CD4-positive, alpha-beta memory T cell (primary cell): Measurements from ENCODE around the gene ANKRD52. TPM values are rescaled to one million over a fixed set of nuclear protein-coding genes. Genes with fewer than 3 reads are reported as not detected.
"Not testable (repeated sequence)": the region's sequence is repeated elsewhere in the genome, so short reads cannot be mapped to it uniquely, and the experiment has no call there.

Experiments used
- CTCF ChIA-PET: fragments of 350-600 bp; sonication (Branson Sonifier 250); formaldehyde crosslinking; loops from one replicate; lab custom pipeline; 2021; ENCODE audit warnings: inconsistent platforms; ENCODE audit not compliant: partially characterized antibody; lab: Charles Lee
- POLR2A ChIA-PET: fragments of 350-600 bp; sonication (Branson Sonifier 250); formaldehyde crosslinking; loops from one replicate; lab custom pipeline; 2021; ENCODE audit not compliant: partially characterized antibody; lab: Charles Lee
- DNase-seq, 5 donors: peaks; one replicate each; pipeline versions ENCODE4 v3.0.0 to v3.0.0-alpha.2; 2020 to 2022; ENCODE audit warnings: mixed read lengths in 1 of 5
- H3K27ac ChIP-seq: one replicate; pipeline ENCODE4 v1.7.0; 2013; ENCODE audit warnings: low read depth, low read length
- H3K27me3 ChIP-seq: 2 replicates; pipeline ENCODE4 v1.7.0; 2013; ENCODE audit warnings: mild to moderate bottlenecking, low read length, moderate library complexity; ENCODE audit not compliant: insufficient read depth
- H3K36me3 ChIP-seq: 2 replicates; pipeline ENCODE4 v1.7.0; 2013; ENCODE audit warnings: mild to moderate bottlenecking, low read length, moderate library complexity; ENCODE audit not compliant: insufficient read depth
- H3K4me1 ChIP-seq: 2 replicates; pipeline ENCODE4 v1.7.0; 2013; ENCODE audit warnings: mild to moderate bottlenecking, low read length, moderate library complexity; ENCODE audit not compliant: insufficient read depth
- H3K4me3 ChIP-seq, 2 donors: one replicate each; pipeline ENCODE4 v1.7.0; 2013; ENCODE audit warnings: low read length in 2 of 2, mild to moderate bottlenecking in 1 of 2
- H3K9me3 ChIP-seq, 2 donors: one replicate each; pipeline ENCODE4 v1.7.0; 2013; ENCODE audit warnings: low read length in 2 of 2, control low read depth in 1 of 2; ENCODE audit not compliant: control insufficient read depth in 1 of 2
- H3K27ac Mint-ChIP-seq, 7 donors: one replicate each; pipeline ENCODE4 v1.8.0; 2020 to 2021; ENCODE audit warnings: mixed read lengths in 7 of 7, mild to moderate bottlenecking in 6 of 7, inconsistent platforms in 3 of 7, moderate library complexity in 3 of 7
- H3K27me3 Mint-ChIP-seq, 2 donors: one replicate each; pipeline ENCODE4 v1.8.0; 2020 to 2021; ENCODE audit warnings: mixed read lengths in 2 of 2
- H3K36me3 Mint-ChIP-seq, 2 donors: one replicate each; pipeline ENCODE4 v1.8.0; 2020 to 2021; ENCODE audit warnings: mixed read lengths in 2 of 2, inconsistent platforms in 1 of 2, mild to moderate bottlenecking in 1 of 2
- H3K4me1 Mint-ChIP-seq, 4 donors: one replicate each; pipeline ENCODE4 v1.8.0; 2020 to 2021; ENCODE audit warnings: mixed read lengths in 4 of 4, mild to moderate bottlenecking in 1 of 4
- H3K4me3 Mint-ChIP-seq, 8 donors: one replicate each; pipeline ENCODE4 v1.8.0; 2020 to 2021; ENCODE audit warnings: mixed read lengths in 8 of 8, mild to moderate bottlenecking in 7 of 8, moderate library complexity in 6 of 8, inconsistent platforms in 3 of 8
- H3K9me3 Mint-ChIP-seq, 8 donors: one replicate each; pipeline ENCODE4 v1.8.0; 2020 to 2021; ENCODE audit warnings: mixed read lengths in 8 of 8, mild to moderate bottlenecking in 5 of 8, inconsistent platforms in 3 of 8, moderate library complexity in 1 of 8
- intact Hi-C: fragments of 100-400 bp; cut with micrococcal nuclease; formaldehyde crosslinking; loops from one replicate; pipeline ENCODE4 v1.15.1; 2023
- polyA plus RNA-seq, 2 donors: library from polyadenylated mRNA; unstranded; fragments of 300-500 nt; fragmentation: Illumina TruSeq; gene quantifications; one replicate each; pipeline ENCODE4 v1.2.3, GENCODE V29; 2021
- total RNA-seq, 2 experiments: library from RNA; stranded (reverse); gene quantifications; one replicate each; pipeline ENCODE4 v1.2.3, GENCODE V29; 2021

Gene ANKRD52
- total and polyA plus RNA-seq, 4 experiments from 2014 or later = 3.4 to 44.5 (median 34.6) TPM

DNA sequence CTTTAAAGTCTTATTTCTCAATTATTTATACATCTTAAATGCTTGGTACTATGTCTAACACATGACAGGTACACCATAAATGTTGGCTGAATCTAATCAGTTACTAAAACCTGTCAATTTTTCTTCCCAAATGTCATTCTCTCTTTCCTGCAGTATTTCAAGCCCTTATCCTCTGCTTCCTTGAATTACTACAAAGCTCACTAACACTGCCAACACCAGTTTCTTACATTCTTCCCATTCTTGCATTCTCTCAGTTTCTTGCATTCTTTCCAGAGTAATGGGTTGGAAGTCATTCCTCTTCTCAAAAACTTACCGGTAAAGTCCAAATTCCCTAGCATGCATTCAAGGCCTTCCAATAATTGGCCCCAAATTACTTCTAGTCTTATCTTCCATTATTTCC is 59.3 kb downstream of the ANKRD52 start:
- intact Hi-C loops = no loop called here
- Mint-ChIP-seq H3K27ac (peak overlapping the region in 3 of 7 donors; percentile 14 to 70 (median 22)), H3K4me3 (no peak overlapping the region), H3K36me3 (no peaks in the 10 kb centered on the region), H3K4me1 (peaks cover 0 to 6% (median under 1%) of the 10 kb centered on the region in 4 donors), H3K9me3 (no peaks in the 10 kb centered on the region), H3K27me3 (no peaks in the 10 kb centered on the region)
- Histone ChIP-seq H3K4me3 (no peak overlapping the region), H3K9me3 (no peaks in the 10 kb centered on the region), H3K4me1 (no peaks in the 10 kb centered on the region), H3K27me3 (no peaks in the 10 kb centered on the region), H3K27ac (no peak overlapping the region), H3K36me3 (no peaks in the 10 kb centered on the region)
- CTCF ChIA-PET = no interaction called here
- no peak for DNase-seq
- POLR2A ChIA-PET = interaction anchor here (0.9 to 1.4 kb wide), 2 partner anchors 9 to 80 kb away, joined by 3 to 6 read pairs; partner anchors contain the start of genes SMARCC2 and ZC3H10

GRCh38 chr12:56197921-56198635 is 60.1 kb downstream of the ANKRD52 start:
- Mint-ChIP-seq H3K9me3 (no peaks in the 10 kb centered on the region), H3K27me3 (no peaks in the 10 kb centered on the region), H3K4me1 (peaks cover 4 to 8% (median 6%) of the 10 kb centered on the region in 4 donors), H3K36me3 (no peaks in the 10 kb centered on the region), H3K4me3 (no peak overlapping the region), H3K27ac (peak overlapping the region in 2 of 7 donors; percentile 70 to 77)
- Histone ChIP-seq H3K4me1 (no peaks in the 10 kb centered on the region), H3K27me3 (no peaks in the 10 kb centered on the region), H3K36me3 (no peaks in the 10 kb centered on the region), H3K27ac (no peak overlapping the region), H3K9me3 (no peaks in the 10 kb centered on the region), H3K4me3 (no peak overlapping the region)
- no peak for DNase-seq
- ChIA-PET POLR2A (interaction anchor here (0.9 to 1.4 kb wide), 3 partner anchors 8 to 80 kb away, joined by 3 to 6 read pairs (median 4); partner anchors contain the start of genes RNF41, SMARCC2 and ZC3H10), CTCF (interaction anchor here (0.6 to 1.3 kb wide), 2 partner anchors 24 to 194 kb away, joined by 3 read pairs; no protein-coding TSS in a partner anchor)
- intact Hi-C loops = no loop called here

DNA sequence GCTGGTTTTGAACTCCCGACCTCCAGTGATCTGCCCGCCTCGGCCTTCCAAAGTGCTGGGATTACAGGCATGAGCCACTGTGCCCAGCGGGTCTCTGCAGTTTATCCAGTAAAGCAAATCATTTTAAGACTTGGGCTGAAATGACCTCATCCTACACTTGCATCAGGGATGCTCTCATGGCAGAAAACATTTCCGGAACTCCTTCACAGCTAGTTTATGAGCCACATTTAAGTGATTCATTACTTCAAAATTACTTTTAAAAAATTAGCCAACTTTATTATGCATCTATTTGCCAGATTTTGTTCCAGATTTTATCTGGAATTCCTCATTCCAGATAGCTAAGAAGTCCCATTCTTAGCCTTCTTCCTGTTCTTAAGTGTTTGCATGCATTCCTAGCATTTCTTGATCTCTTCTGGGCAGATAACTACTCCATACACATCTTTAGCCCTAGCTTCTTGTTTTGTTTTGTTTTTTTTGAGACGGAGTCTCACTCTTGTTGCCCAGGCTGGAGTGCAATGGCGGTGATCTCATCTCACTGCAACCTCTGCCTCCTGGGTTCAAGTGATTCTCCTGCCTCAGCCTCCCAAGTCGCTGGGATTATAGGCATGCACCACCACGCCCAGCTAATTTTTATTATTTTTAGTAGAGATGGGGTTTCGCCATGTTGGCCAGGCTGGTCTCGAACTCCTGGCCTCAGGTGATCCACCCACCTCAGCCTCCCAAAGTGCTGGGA is 61.2 kb downstream of the ANKRD52 start:
- H3K4me3 ChIP-seq, H3K27ac Mint-ChIP-seq, H3K4me3 Mint-ChIP-seq, intact Hi-C loops, H3K27ac ChIP-seq, H3K27me3 ChIP-seq, H3K36me3 ChIP-seq, H3K27me3 Mint-ChIP-seq, H3K9me3 ChIP-seq, H3K9me3 Mint-ChIP-seq, H3K36me3 Mint-ChIP-seq, H3K4me1 ChIP-seq, DNase-seq: not testable (repeated sequence)
- ChIA-PET POLR2A (interaction anchor here (1.0 to 1.3 kb wide), 3 partner anchors 25 to 61 kb away, joined by 3 to 4 read pairs (median 3); partner anchors contain the start of genes ANKRD52 and RNF41), CTCF (interaction anchor here (0.6 to 1.3 kb wide), 3 partner anchors 11 to 135 kb away, joined by 3 read pairs; no protein-coding TSS in a partner anchor)
- H3K4me1 Mint-ChIP-seq = peaks cover 8 to 12% (median 11%) of the 10 kb centered on the region in 4 donors

- Histone ChIP-seq H3K27ac (no peak overlapping the region), H3K36me3 (no peaks in the 10 kb centered on the region), H3K4me3 (no peak overlapping the region), H3K27me3 (no peaks in the 10 kb centered on the region), H3K9me3 (no peaks in the 10 kb centered on the region), H3K4me1 (peaks cover 9% of the 10 kb centered on the region)
- POLR2A ChIA-PET = interaction anchor here (4.9 to 6.2 kb wide), 3 partner anchors 29 to 74 kb away, joined by 94 to 245 read pairs (median 218); partner anchors contain the start of genes ESYT1, RNF41, RPL41 and ZC3H10
- peak; percentile 71 to 80 (median 77) for DNase-seq
- Mint-ChIP-seq H3K4me1 (peaks cover 16 to 38% (median 26%) of the 10 kb centered on the region in 4 donors), H3K4me3 (peak overlapping the region in 5 of 8 donors; percentile 8 to 83 (median 20)), H3K27me3 (peaks cover 0 to 2% of the 10 kb centered on the region in 2 donors), H3K9me3 (peaks cover 0 to 3% (median 0%) of the 10 kb centered on the region in 8 donors), H3K36me3 (peaks cover 0 to 20% of the 10 kb centered on the region in 2 donors), H3K27ac (peak overlapping the region; percentile 42 to 89 (median 60))
- CTCF ChIA-PET = interaction anchor here (0.6 to 6.4 kb wide), 9 partner anchors 9 to 271 kb away, joined by 3 to 264 read pairs (median 8); partner anchors contain the start of genes ESYT1, MYL6B, RNF41 and RPL41
- intact Hi-C loops = loop anchor here (1.0 kb wide), 4 partner anchors 31 to 271 kb away; partner anchors contain the start of genes ANKRD52, CS and NABP2
Measured at GRCh38 chr12:56193025-56193578, 65.1 kb downstream of the ANKRD52 start.

- Histone ChIP-seq H3K27me3 (no peaks in the 10 kb centered on the region), H3K36me3 (no peaks in the 10 kb centered on the region), H3K9me3 (no peaks in the 10 kb centered on the region), H3K4me1 (peaks cover 14% of the 10 kb centered on the region), H3K4me3 (no peak overlapping the region), H3K27ac (no peak overlapping the region)
- POLR2A ChIA-PET = interaction anchor here (4.9 to 6.2 kb wide), 3 partner anchors 29 to 74 kb away, joined by 94 to 245 read pairs (median 218); partner anchors contain the start of genes ESYT1, RNF41, RPL41 and ZC3H10
- peaks cover 22 to 43% (median 32%) of the 10 kb centered on the region in 4 donors for H3K4me1 Mint-ChIP-seq
- H3K27me3 Mint-ChIP-seq = peaks cover 0 to 2% of the 10 kb centered on the region in 2 donors
- peak overlapping the region in 6 of 7 donors; percentile 42 to 89 (median 57) for H3K27ac Mint-ChIP-seq
- peak overlapping the region in 5 of 8 donors; percentile 8 to 83 (median 67) for H3K4me3 Mint-ChIP-seq
- no peak for DNase-seq
- H3K9me3 Mint-ChIP-seq = peaks cover 0 to 3% (median 0%) of the 10 kb centered on the region in 8 donors
- CTCF ChIA-PET = interaction anchor here (0.6 to 6.4 kb wide), 11 partner anchors 9 to 271 kb away, joined by 3 to 264 read pairs (median 4); partner anchors contain the start of genes ESYT1, MYL6B, RNF41 and RPL41
- intact Hi-C loops = no loop called here
- peaks cover 0 to 25% of the 10 kb centered on the region in 2 donors for H3K36me3 Mint-ChIP-seq
Measured at GRCh38 chr12:56192582-56192981, 65.6 kb downstream of the ANKRD52 start.

- H3K27me3 ChIP-seq = no peaks in the 10 kb centered on the region
- peaks cover 3 to 38% of the 10 kb centered on the region in 2 donors for H3K36me3 Mint-ChIP-seq
- H3K9me3 Mint-ChIP-seq = peaks cover 0 to 3% (median 0%) of the 10 kb centered on the region in 8 donors
- H3K4me1 ChIP-seq = peaks cover 24% of the 10 kb centered on the region
- POLR2A ChIA-PET = interaction anchor here (0.9 to 6.2 kb wide), 6 partner anchors 31 to 76 kb away, joined by 3 to 245 read pairs (median 56); partner anchors contain the start of genes ANKRD52, COQ10A, ESYT1 and RNF41
- H3K9me3 ChIP-seq = no peaks in the 10 kb centered on the region
- H3K4me3 Mint-ChIP-seq = peak overlapping the region; percentile 94 to 98 (median 96)
- no peak for DNase-seq
- H3K36me3 ChIP-seq = peaks cover 11% of the 10 kb centered on the region
- intact Hi-C loops = no loop called here
- H3K4me1 Mint-ChIP-seq = peaks cover 27 to 51% (median 42%) of the 10 kb centered on the region in 4 donors
- H3K4me3 ChIP-seq = peak overlapping the region in 1 of 2 donors; percentile 87
- CTCF ChIA-PET = interaction anchor here (0.7 to 6.4 kb wide), 13 partner anchors 14 to 452 kb away, joined by 3 to 264 read pairs (median 7); partner anchors contain the start of genes CNPY2, ESYT1, MYL6 and RNF41
- peak overlapping the region; percentile 97 to 100 (median 98) for H3K27ac Mint-ChIP-seq
- H3K27me3 Mint-ChIP-seq = peaks cover 0 to 2% of the 10 kb centered on the region in 2 donors
- H3K27ac ChIP-seq = peak overlapping the region; percentile 91
Measured at GRCh38 chr12:56190695-56191155, 67.5 kb downstream of the ANKRD52 start.
